Stimulated activated CD8-positive, alpha-beta memory T cell treated with anti-CD3 and anti-CD28 coated beads, Interleukin-15, amount 100 ng/mL, for 4 hours (primary cell): ENCODE data around the gene PHKG2.
A peak's percentile ranks its signal among the peaks of the same experiment; 100 is the strongest.

Source experiments
- DNase-seq, 2 donors: peaks; one replicate each; pipeline ENCODE4 v3.0.0-alpha.2; 2020; ENCODE audit warnings: low read depth in 2 of 2

Gene PHKG2

DNA sequence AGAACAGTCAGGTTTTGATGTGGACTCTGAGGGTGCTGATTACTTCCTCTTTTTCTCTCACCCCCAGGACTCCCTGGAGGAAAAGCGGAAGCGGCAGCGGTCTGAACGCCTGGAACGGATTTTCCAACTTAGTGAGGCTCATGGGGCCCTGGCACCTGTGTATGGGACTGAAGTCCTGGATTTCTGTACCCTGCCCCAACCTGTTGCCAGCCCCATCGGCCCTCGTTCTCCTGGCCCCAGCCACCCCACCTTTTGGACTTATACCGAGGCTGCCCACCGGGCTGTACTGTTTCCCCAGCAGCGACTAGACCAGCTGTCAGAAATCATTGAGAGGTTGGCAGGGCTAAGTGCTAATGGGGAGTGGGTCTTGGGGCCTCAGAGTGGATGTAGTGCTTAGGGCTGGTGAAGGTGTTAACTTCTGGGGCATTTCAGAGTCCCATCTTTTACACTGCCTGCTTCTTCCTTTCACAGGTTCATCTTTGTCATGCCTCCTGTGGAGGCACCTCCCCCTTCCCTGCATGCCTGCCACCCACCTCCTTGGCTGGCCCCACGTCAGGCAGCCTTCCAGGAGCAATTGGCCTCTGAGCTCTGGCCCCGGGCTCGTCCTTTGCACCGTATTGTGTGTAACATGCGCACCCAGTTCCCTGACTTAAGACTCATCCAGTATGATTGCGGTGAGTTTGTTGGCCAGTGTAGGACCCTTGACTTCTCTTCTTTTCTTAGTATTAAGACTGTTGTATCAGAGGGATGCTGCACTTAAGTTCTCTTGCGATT lies 19.1 kb upstream of the PHKG2 start:
- no peak for DNase-seq

GRCh38 chr16:30731411-30731810 lies 16.8 kb upstream of the PHKG2 start:
- no peak for DNase-seq

GRCh38 chr16:30736995-30737793 lies 11.0 kb upstream of the PHKG2 start:
- DNase-seq = no peak

- DNase-seq = no peak
Measured at GRCh38 chr16:30737794-30738648, 10.2 kb upstream of the PHKG2 start.

GRCh38 chr16:30738984-30739951 lies 9.0 kb upstream of the PHKG2 start:
- no peak for DNase-seq

- DNase-seq = no peak
Measured at GRCh38 chr16:30740364-30741251, 7.6 kb upstream of the PHKG2 start.

DNA sequence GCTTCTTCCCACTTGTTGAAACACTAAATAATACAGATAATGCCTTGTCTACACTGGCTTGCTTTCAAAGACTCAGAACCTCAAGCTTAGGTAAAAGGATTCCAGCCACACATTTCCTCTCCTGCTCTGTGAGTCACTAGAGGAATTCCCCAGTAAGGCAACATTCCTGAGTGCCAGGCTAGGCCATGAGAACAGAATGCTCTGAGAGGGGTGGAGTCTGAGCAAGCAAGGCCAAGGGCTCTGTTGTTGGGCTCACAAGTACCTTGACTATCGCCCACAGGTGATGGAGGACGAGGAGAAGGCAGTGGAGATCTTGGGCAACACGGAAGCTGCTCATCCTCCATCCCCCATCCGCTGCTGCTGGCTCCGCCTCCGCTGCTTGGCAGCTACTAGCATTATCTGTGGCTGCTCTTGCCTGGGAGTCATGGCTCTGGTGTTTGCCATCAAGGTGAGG lies 6.7 kb upstream of the PHKG2 start:
- DNase-seq = no peak

DNA sequence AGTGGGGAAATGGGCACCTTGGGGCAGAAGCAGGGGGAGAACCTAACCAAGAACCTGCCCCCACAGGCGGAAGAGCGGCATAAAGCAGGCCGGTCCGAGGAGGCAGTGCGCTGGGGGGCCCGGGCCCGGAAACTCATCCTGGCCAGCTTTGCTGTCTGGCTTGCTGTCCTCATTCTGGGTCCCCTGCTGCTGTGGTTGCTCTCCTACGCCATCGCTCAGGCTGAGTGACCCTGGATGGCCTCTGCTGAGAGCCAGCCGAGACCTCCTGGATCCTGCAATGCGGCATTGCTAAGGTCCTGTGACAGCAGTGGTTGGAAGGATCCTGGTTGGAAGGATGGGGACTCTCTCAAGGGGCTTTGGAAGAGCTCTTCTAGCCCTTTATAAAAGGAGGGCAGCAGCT lies 4.5 kb upstream of the PHKG2 start:
- DNase-seq = no peak

DNA sequence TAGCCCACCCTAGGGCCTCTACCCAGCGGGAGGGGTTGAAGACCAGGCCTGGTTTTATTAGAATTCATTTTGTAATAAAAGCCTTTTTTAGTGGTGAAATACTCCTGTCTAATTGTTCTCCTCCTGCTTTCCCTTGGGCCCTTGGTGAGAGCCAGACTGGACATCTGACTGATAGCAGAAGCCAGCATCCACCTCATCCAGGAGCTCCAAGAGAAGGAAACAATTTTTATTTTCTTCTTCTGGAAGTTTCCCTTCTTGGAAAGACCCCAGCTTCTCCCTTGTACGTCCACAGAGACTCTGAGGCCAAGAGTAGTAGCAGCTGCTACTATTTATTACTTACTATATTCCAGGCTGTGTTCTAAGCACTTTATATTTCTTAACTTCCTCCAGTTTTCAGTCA lies 4.0 kb upstream of the PHKG2 start:
- DNase-seq = no peak

- DNase-seq = no peak
Measured at GRCh38 chr16:30745082-30745481, 3.1 kb upstream of the PHKG2 start.

- DNase-seq = no peak
Measured at GRCh38 chr16:30746638-30747175, 1.5 kb upstream of the PHKG2 start.

GRCh38 chr16:30747331-30747730 lies 894 bp upstream of the PHKG2 start:
- DNase-seq = no peak

- peak in 1 of 2 donors; percentile 10 for DNase-seq
Measured at GRCh38 chr16:30748634-30749445, 615 bp downstream of the PHKG2 start.

GRCh38 chr16:30750201-30750600 lies 2.0 kb downstream of the PHKG2 start:
- no peak for DNase-seq

- no peak for DNase-seq
Measured at GRCh38 chr16:30750876-30751465, 2.7 kb downstream of the PHKG2 start.

GRCh38 chr16:30753596-30753995 lies 5.4 kb downstream of the PHKG2 start:
- no peak for DNase-seq

DNA sequence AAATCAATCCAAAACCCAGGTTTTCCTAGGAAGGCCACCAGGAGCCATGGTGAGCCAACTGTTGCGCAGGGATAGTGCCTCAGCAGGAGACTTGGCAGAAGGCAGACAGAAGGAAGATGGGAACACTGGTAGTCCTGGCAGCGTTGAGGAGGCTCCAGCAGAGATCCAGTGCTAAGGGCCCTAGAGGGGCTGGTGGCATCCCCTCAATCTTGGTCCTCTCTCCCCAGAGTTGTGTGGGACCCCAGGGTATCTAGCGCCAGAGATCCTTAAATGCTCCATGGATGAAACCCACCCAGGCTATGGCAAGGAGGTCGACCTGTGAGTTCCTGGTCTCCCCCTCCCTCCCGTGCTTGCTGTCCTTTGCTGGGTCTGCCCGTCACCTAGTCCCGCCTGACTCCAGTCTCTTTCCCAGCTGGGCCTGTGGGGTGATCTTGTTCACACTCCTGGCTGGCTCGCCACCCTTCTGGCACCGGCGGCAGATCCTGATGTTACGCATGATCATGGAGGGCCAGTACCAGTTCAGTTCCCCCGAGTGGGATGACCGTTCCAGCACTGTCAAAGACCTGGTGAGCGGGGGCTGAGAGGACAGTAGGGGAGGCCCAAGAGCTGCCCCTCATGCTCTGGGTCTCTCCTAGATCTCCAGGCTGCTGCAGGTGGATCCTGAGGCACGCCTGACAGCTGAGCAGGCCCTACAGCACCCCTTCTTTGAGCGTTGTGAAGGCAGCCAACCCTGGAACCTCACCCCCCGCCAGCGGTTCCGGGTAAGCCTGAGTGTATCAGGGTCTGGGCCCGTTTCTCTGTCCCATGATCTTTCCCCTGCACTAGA lies 7.9 kb downstream of the PHKG2 start:
- no peak for DNase-seq

- DNase-seq = no peak
Measured at GRCh38 chr16:30756781-30757100, 8.5 kb downstream of the PHKG2 start.
